Inflammatory macrophage treated with lipopolysaccharide for 4 hours (primary cell): ENCODE data around the gene ITSN1.
"Not testable (repeated sequence)": the region's sequence is repeated elsewhere in the genome, so short reads cannot be mapped to it uniquely, and the experiment has no call there.

Experiments
- DNase-seq: peaks from one replicate; pipeline ENCODE4 v3.0.0-alpha.2; 2020

The ITSN1 gene

GRCh38 chr21:33684068-33684467, 41.8 kb downstream of the ITSN1 start:
- no peak for DNase-seq

GRCh38 chr21:33684923-33685560, 42.7 kb downstream of the ITSN1 start:
- DNase-seq, result no peak

- no peak for DNase-seq
These were observed 43.4 kb downstream of the ITSN1 start for GRCh38 chr21:33685613-33686197.

- DNase-seq, result peak; percentile 33
These were observed 44.1 kb downstream of the ITSN1 start for GRCh38 chr21:33686386-33686785.

GRCh38 chr21:33687634-33688033, 45.3 kb downstream of the ITSN1 start:
- no peak for DNase-seq

GRCh38 chr21:33688353-33688752, 46.1 kb downstream of the ITSN1 start:
- no peak for DNase-seq

- no peak for DNase-seq
These were observed 48.6 kb downstream of the ITSN1 start for GRCh38 chr21:33690874-33691273.

DNA sequence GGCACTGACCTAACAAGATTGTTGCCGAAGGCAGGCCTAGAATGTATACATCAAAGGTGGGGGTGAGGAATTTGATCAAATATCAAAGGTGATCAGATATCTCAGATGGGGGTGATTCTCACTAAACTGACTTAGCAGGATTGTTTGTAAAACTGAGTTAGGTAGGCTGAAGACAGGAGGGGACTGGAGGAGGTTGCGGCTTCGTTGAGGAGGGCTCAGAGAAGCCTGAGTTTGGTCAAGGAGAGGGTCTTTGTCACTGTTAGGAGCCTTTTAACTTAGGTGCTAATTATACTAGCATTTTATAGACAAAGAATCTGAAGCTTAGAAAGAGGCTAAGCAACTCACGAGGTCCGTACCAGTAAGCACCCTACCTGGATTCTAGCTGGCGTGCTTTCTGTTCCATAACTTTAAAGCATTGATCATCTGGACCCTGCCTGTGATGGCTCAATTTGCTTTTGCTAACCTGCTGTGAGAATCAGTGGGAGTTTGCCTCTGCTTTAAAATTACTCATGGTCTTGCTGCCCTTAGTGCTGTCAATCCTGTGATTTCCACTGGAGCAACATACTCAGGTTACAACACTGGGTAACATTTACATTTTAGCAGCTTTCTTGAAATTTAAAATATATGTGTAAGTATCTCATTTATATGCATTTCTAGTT, 49.8 kb downstream of the ITSN1 start:
- DNase-seq, result peak; percentile 57

DNA sequence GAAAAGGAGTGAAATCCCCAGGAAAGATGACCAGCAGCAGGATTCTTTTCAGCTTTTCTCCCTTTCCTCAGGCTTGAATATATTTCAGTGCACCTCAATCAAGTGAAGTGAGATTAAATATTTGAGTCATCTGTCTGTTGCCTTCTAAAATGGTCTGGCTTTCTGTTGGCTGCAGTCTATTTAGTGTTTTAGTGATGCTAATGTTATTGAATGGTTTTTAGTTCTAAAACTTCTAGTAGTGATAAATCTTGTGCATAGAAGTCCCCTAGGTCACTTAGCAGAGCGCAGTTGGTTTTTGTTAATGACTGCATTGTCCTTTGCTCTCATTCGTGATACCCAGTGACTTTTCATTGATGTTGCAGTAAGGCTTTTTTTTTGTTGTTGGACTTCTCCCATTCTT, 53.5 kb downstream of the ITSN1 start:
- no peak for DNase-seq

- no peak for DNase-seq
These were observed 54.2 kb downstream of the ITSN1 start for GRCh38 chr21:33696465-33696864.

- DNase-seq, result no peak
These were observed 56.0 kb downstream of the ITSN1 start for GRCh38 chr21:33698087-33698860.

DNA sequence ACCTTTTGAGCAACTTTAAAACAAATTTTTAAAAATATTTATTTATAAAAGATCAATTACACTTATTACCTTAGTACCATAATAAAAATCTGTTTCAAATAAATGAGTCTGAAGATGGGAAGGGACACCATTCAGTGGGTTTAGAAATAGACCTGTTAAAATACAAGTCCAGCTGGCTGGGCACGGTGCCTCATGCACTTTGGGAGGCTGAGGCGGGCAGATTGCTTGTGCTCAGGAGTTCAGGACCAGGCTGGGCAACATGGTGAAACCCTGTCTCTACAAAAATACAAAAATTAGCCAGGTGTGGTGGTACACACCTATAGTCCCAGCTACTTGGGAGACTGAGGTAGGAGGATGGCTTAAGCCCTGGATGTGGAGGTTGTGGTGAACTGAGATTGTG, 57.0 kb downstream of the ITSN1 start:
- no peak for DNase-seq

DNA sequence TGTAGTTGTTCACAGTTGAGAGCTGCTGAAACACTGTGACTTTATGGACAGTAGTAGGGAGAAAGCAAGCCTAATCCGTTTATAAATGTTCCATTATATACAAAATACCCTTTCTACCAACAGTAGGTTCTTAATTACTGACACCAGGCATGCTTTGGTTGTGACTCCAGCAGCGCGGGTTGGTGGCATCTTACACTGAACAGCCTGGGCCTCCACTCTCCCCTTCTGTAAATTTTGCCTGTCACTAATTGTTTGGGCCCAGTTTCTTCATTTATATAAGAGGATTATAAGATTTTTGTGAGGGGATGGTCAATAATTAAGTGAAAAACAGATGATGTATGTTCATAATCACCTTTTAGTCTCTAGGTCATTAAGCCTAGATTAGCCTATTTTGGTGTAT, 58.2 kb downstream of the ITSN1 start:
- DNase-seq, result no peak

GRCh38 chr21:33703750-33704606, 61.7 kb downstream of the ITSN1 start:
- DNase-seq, result no peak

DNA sequence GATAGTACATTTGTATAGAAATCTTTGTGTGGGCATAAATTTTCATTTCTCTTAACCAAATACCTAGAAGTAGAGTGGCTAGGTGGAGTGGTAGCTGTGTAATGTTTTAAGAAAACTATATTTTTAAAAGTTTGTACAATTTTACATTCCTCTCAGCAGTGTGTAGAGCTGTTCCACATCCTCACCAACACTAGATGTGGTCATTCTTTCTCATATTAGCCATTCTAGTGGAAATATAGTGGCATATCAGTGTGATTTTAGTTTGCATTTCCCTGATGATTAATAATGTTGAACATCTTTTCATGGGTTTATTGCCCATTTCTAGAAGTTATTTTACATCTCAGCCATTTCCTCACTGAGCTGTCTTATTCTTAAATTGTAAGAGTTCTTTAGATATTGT, 65.5 kb downstream of the ITSN1 start:
- DNase-seq, result no peak

DNA sequence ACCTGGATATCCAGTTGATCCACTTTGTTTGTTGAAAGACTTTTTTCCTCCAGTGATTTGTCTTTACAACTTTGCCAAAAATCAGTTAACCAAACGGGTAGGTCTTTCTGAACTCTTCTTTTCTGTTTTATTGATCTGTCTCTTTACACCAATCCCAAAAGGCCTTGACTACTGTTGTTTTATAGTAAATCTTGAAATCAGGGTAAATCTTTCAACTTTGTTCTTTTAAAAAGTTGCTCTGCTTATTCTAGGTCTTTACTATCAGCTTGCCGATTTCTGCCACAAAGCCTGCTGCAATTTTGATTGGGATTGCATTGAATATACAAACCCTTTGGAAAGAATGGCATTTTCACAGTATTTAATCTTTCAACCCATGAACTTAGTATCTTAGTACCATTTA, 66.6 kb downstream of the ITSN1 start:
- DNase-seq, result no peak

DNA sequence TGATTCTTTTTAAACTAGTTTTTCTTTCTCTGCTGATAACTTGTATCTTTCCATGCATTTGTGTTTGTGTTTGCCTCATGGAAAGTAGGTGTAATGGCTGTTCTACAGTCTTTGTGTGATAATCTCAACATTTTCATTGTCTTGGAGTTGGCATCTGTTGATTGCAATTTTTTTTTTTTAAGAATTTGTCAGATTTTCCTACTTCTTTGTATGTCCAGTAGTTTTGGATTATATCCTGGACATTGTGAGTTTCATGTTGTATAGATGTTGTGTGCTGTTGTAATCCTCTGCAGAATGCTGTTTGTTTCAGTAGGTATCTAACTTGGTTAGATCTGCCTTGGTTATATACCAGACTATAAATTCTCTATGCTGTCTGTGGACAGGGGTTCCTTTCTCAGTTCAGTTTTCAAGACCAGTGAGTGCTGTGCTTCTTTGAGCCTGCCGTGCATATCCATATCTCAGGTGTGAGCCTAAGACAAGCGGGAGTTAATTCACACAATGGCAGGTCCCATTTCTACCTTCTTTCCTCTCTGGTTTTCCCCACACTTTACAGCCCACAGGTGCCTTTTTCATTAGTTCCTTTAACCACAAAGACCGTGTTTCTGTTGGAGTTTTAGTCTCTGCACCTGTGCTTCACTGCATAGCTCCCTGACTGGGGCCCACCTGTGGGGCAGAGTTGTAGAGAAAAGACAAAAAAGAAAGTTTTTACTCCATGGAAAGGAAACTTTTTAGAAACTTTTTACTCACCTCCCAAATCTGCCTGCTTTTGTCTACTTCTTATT, 69.9 kb downstream of the ITSN1 start:
- DNase-seq, result no peak

DNA sequence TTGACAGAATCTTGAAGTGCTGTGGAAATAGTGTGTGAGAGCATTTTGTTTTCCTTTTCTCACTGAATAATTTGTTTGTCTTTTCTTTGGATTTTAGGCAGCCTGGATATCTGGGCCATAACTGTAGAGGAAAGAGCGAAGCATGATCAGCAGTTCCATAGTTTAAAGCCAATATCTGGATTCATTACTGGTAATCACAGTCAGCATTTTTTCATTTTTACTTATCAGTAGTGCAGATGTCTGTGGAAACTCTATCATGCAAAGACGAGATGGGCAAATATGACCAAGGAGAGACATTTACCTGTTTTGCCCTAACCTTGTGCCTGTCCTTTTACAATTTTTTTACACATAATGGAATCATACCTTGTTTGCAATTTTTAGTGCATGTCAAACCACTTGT, 78.8 kb downstream of the ITSN1 start:
- DNase-seq, result no peak

- DNase-seq, result not testable (repeated sequence)
These were observed 86.8 kb downstream of the ITSN1 start for GRCh38 chr21:33729139-33729538.

DNA sequence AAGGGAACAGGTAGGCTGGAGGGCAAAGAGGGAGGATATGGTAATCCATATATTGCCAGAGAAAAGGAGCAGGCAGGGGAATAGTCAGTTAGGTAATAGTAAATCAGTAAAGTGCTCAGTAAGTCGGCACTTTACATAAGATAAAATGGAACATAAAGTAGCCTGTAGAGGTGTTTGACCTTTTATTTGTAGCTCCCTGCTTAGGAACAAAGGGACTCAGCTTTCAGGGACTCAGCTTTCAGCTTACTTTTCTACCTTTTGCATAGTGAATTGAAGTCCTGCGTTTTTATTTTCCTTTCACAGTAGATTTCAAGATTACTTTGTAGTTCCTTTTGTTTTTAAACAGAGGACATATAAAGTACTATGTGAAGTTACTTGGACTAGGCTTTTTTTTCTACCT, 87.3 kb downstream of the ITSN1 start:
- DNase-seq, result no peak

DNA sequence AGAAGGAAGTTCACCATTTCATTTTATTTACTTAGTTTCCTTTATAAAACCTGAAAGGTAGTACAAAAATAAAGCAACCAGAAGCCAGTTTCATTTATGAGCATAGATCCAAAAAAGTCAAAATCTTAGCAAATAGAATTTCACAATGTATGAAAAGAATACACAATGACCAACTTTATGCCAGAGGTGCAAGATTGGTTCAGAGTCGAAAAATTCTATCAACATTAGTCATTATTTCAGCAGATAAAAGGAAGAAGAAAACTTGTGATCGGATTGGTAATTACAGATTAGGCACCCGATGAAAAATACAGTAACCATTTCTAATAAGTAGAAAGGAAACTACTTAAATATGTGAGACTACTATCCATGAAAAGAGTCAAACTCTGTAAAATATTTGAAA, 89.1 kb downstream of the ITSN1 start:
- DNase-seq, result no peak

- no peak for DNase-seq
These were observed 89.7 kb downstream of the ITSN1 start for GRCh38 chr21:33732038-33732437.
